Breast epithelium (tissue), 4 donors: Measurements from ENCODE around the gene OR9Q1. TPM values are rescaled to one million over a fixed set of nuclear protein-coding genes. Genes with fewer than 3 reads are reported as not detected.

Source experiments
- DNase-seq, 2 donors: peaks; one replicate each; pipeline ENCODE4 v3.0.0-alpha.2; 2019; ENCODE audit warnings: low spot score in 2 of 2
- H3K27ac ChIP-seq, 2 donors: fragments of 200-600 bp; sonication (generic) in 1 of 2; one replicate each; pipeline ENCODE4 v1.5.1; 2016 to 2019; ENCODE audit warnings: mild to moderate bottlenecking in 1 of 2
- H3K27me3 ChIP-seq, 2 donors: fragments of 200-600 bp; sonication (generic) in 1 of 2; one replicate each; pipeline versions ENCODE4 v1.5.1 to v1.6.0; 2017 to 2019; ENCODE audit warnings: control low read depth in 1 of 2, mild to moderate bottlenecking in 1 of 2
- H3K36me3 ChIP-seq: fragments of 200-600 bp; one replicate; pipeline ENCODE4 v1.5.1; 2019
- H3K4me1 ChIP-seq, 2 donors: fragments of 200-600 bp; sonication (generic); one replicate each; pipeline ENCODE4 v1.5.1; 2016 to 2019; ENCODE audit warnings: control low read depth in 1 of 2
- H3K4me3 ChIP-seq, 3 donors: fragments of 200-600 bp; sonication (generic); 1 replicate in 2 of 3; 2 replicates in 1 of 3; pipeline ENCODE4 v1.5.1; 2016 to 2019; ENCODE audit warnings: mild to moderate bottlenecking in 3 of 3, moderate library complexity in 2 of 3
- H3K9me3 ChIP-seq, 2 donors: fragments of 200-600 bp; sonication (generic) in 1 of 2; one replicate each; pipeline ENCODE4 v1.5.1; 2016 to 2019; ENCODE audit warnings: control low read depth in 1 of 2
- CTCF ChIP-seq, 3 donors: fragments of 450-650 bp; IDR thresholded peaks; one replicate each; pipeline ENCODE4 v1.5.1; 2016 to 2017; ENCODE audit warnings: antibody characterized with exemption in 3 of 3, mild to moderate bottlenecking in 3 of 3, moderate library complexity in 3 of 3
- POLR2A ChIP-seq: fragments of 450-650 bp; IDR thresholded peaks from one replicate; pipeline ENCODE4 v1.6.1; 2016; ENCODE audit warnings: antibody characterized with exemption, mild to moderate bottlenecking, moderate library complexity
- POLR2AphosphoS5 ChIP-seq, 3 donors: sonication (generic); formaldehyde crosslinking; IDR thresholded peaks; one replicate each; pipeline ENCODE4 v1.6.1; 2017; ENCODE audit warnings: antibody characterized with exemption in 3 of 3
- intact Hi-C: fragments of 100-400 bp; cut with DNase I; formaldehyde crosslinking; loops from one replicate; pipeline ENCODE4 v1.15.1; 2023; ENCODE audit warnings: low total_unique reads
- total RNA-seq, 3 donors: library from RNA; depleted of rRNA; stranded (reverse); fragments of >200 nt; gene quantifications; one replicate each; pipeline ENCODE4 v1.1.0, GENCODE V29; 2016

Gene OR9Q1
- total RNA-seq, 3 donors from 2014 or later: not detected

DNA sequence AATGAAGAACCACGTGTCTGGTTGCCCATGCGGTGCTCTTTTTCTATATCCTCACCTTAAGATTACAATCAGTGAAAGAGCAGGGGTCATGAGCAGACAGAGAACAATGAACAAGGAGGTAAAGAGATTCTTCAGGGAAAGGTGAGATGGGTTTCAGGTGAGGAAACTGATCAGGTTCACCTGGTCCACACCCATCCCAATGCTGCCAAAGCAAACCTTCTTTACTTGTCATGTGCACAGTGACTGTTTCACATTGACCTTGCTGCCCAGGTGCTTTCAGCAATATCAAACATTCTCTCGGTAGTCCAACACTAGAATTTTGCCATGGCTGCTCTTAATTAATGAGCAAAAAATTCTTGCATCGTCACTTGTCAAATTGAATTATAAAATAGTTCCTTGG, 140.7 kb downstream of the OR9Q1 start:
- no peaks in the 10 kb centered on the region for H3K27me3 ChIP-seq
- no peak overlapping the region for H3K27ac ChIP-seq
- H3K4me1 ChIP-seq: no peaks in the 10 kb centered on the region
- H3K36me3 ChIP-seq: no peaks in the 10 kb centered on the region
- H3K4me3 ChIP-seq: no peak overlapping the region
- DNase-seq: no peak
- intact Hi-C loops: no loop called here
- no peaks in the 10 kb centered on the region for H3K9me3 ChIP-seq
- no peak for TF ChIP-seq POLR2AphosphoS5 (IDR thresholded peaks at IDR 0.05)
- TF ChIP-seq POLR2A: no peak
- TF ChIP-seq CTCF (IDR thresholded peaks at IDR 0.05): no peak

GRCh38 chr11:58164990-58165389, 141.3 kb downstream of the OR9Q1 start:
- Histone ChIP-seq H3K36me3 (no peaks in the 10 kb centered on the region), H3K9me3 (no peaks in the 10 kb centered on the region), H3K27ac (no peak overlapping the region), H3K27me3 (no peaks in the 10 kb centered on the region), H3K4me1 (no peaks in the 10 kb centered on the region), H3K4me3 (no peak overlapping the region)
- intact Hi-C loops: no loop called here
- no peak for DNase-seq
- TF ChIP-seq POLR2AphosphoS5 (IDR thresholded peaks at IDR 0.05): no peak
- no peak for TF ChIP-seq POLR2A
- TF ChIP-seq CTCF (IDR thresholded peaks at IDR 0.05): no peak

DNA sequence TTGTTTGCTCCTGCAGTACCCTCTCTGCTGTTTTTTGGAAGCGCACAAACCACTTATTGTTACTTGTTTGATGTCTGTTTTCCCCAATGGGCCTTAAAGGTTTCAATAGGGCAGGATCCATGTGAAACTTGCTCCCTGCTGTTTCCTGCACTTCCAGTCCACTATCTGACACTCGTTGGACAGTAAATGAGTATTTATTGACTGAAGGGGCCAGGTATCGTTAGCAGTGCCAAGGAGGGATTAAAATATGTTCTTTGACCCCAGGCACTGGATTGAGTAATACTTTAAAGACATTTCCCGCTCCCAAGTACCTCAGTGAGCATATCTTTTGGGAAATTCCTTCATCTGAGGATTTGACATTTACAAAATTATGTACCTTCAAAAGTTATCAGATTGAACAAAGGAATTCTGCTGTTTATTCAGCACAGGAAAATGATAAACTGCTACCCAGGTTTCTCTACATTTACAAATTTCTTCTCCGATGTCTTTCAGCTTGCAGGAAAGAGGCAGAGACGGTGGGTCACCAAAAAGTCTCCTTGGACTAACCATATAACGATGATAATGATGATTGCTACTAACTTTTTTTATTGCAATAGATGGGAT, 141.9 kb downstream of the OR9Q1 start:
- Histone ChIP-seq H3K27ac (no peak overlapping the region), H3K27me3 (no peaks in the 10 kb centered on the region), H3K4me3 (no peak overlapping the region), H3K4me1 (no peaks in the 10 kb centered on the region), H3K9me3 (no peaks in the 10 kb centered on the region), H3K36me3 (no peaks in the 10 kb centered on the region)
- no peak for DNase-seq
- TF ChIP-seq POLR2AphosphoS5 (IDR thresholded peaks at IDR 0.05): no peak
- TF ChIP-seq CTCF (IDR thresholded peaks at IDR 0.05): no peak
- TF ChIP-seq POLR2A: no peak
- intact Hi-C loops: no loop called here

GRCh38 chr11:58177409-58178054, 153.9 kb downstream of the OR9Q1 start:
- DNase-seq: no peak
- H3K27me3 ChIP-seq: no peaks in the 10 kb centered on the region
- H3K27ac ChIP-seq: no peak overlapping the region
- H3K36me3 ChIP-seq: no peaks in the 10 kb centered on the region
- H3K4me1 ChIP-seq: no peaks in the 10 kb centered on the region
- TF ChIP-seq POLR2AphosphoS5 (IDR thresholded peaks at IDR 0.05) (no peak), CTCF (IDR thresholded peaks at IDR 0.05) (no peak), POLR2A (no peak)
- no peak overlapping the region for H3K4me3 ChIP-seq
- H3K9me3 ChIP-seq: no peaks in the 10 kb centered on the region
- intact Hi-C loops: no loop called here

DNA sequence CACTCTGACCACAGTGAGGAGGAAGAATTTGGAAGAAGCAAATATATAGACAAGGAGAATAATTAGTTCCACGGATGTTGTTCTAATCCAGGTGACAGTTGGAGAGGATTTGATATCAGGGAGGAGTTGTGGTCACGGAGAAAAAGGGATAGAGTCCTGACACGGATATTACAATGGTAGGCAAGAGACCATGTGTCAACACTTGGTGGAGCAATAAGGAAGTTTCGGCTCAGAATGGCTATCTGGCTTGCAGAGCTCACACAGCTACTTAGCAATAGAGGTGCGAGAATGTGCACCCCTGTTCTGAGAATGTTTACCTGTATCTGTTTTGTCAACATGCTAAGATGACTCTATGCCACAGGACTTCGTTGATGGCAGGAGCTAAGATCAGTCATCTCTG, 154.8 kb downstream of the OR9Q1 start:
- Histone ChIP-seq H3K4me1 (no peaks in the 10 kb centered on the region), H3K27me3 (no peaks in the 10 kb centered on the region), H3K27ac (no peak overlapping the region), H3K4me3 (no peak overlapping the region), H3K9me3 (no peaks in the 10 kb centered on the region), H3K36me3 (no peaks in the 10 kb centered on the region)
- TF ChIP-seq POLR2AphosphoS5 (IDR thresholded peaks at IDR 0.05) (no peak), CTCF (IDR thresholded peaks at IDR 0.05) (no peak), POLR2A (no peak)
- intact Hi-C loops: no loop called here
- no peak for DNase-seq
